Naive B cell (primary cell): ENCODE data around the gene BRD3OS. TPM values are rescaled to one million over a fixed set of nuclear protein-coding genes. Genes with fewer than 3 reads are reported as not detected.

Source experiments
- ATAC-seq, 2 donors: fragments of 150-1000 bp; cut with Tn5 transposase; 2 replicates each; pipeline ENCODE4 v1.10.0; 2021; ENCODE audit warnings: low read depth in 2 of 2, mild to moderate bottlenecking in 2 of 2, moderate library complexity in 2 of 2
- DNase-seq: peaks from one replicate; pipeline ENCODE4 v3.0.0; 2022
- H3K27ac Mint-ChIP-seq, 6 donors: one replicate each; pipeline ENCODE4 v1.8.0; 2020 to 2022; ENCODE audit warnings: mild to moderate bottlenecking in 6 of 6, mixed read lengths in 6 of 6, moderate library complexity in 5 of 6, inconsistent platforms in 2 of 6
- H3K27me3 Mint-ChIP-seq, 3 donors: one replicate each; pipeline ENCODE4 v1.8.0; 2021 to 2022; ENCODE audit warnings: mixed read lengths in 3 of 3, mild to moderate bottlenecking in 1 of 3
- H3K36me3 Mint-ChIP-seq, 2 donors: one replicate each; pipeline ENCODE4 v1.8.0; 2020 to 2022; ENCODE audit warnings: mixed read lengths in 2 of 2, inconsistent platforms in 1 of 2, mild to moderate bottlenecking in 1 of 2
- H3K4me1 Mint-ChIP-seq, 3 donors: one replicate each; pipeline ENCODE4 v1.8.0; 2020 to 2022; ENCODE audit warnings: mixed read lengths in 3 of 3, inconsistent platforms in 1 of 3, mild to moderate bottlenecking in 1 of 3, moderate library complexity in 1 of 3
- H3K4me3 Mint-ChIP-seq, 8 donors: one replicate each; pipeline ENCODE4 v1.8.0; 2020 to 2022; ENCODE audit warnings: mild to moderate bottlenecking in 8 of 8, mixed read lengths in 8 of 8, moderate library complexity in 8 of 8, inconsistent platforms in 2 of 8
- H3K9me3 Mint-ChIP-seq, 7 donors: one replicate each; pipeline ENCODE4 v1.8.0; 2020 to 2022; ENCODE audit warnings: mixed read lengths in 7 of 7, mild to moderate bottlenecking in 5 of 7, inconsistent platforms in 2 of 7, moderate library complexity in 1 of 7
- polyA plus RNA-seq, 6 donors: library from polyadenylated mRNA; unstranded; fragments of 300-500 nt; fragmentation: Illumina TruSeq; gene quantifications; one replicate each; pipeline ENCODE4 v1.2.3, GENCODE V29; 2021; ENCODE audit warnings: low read depth in 6 of 6

The BRD3OS gene, protein sequence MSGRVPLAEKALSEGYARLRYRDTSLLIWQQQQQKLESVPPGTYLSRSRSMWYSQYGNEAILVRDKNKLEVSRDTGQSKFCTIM
- 10 to 100 TPM; 31.3 to 45.1 (median 35.9) TPM for polyA plus RNA-seq

DNA sequence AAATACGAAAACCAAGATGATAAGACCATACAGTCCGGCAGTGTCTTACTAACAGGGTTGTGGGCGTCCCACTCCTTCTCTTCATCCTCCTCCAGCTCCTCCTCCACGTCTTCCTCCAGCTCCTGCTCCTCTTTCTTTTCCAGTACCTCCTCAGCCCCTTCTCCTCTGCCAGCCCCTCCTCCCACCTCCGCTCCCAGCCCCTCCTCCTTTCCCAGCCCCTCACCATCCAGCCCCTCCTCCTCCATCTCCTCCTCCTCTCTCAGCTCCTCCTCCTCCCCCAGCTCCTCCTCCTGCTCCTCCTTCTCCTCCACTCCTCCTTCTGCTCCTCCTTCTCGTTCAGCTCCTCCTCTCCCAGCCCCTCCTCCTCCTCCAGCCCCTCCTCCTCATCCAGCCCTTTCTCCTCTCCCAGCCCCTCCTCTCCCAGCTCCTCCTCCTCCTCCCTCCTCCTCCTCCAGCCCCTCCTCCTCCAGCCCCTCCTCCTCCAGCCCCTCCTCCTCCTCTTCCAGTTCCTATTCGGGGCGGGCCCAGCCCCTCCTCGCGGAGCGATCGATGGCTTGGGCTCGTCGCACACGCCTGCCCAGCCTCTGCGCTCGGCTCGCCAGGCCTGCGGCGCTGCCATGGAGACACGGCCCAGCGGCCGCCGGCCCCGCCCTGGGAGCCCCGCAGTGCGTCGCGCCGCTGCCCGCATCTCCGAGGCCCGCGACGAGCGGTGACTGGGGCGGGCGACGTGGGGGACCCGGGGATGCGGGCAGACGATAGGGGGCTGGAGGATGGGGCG is at the start of gene BRD3OS:
TSS of gene BRD3OS (plus strand) at position 654 of the 778 bp plus-strand sequence. CDS start 1,267 bp downstream, outside the sequence.
- ATAC-seq = peak; percentile 88 to 90
- Mint-ChIP-seq H3K4me1 (peaks cover 10 to 28% (median 12%) of the 10 kb centered on the region in 3 donors), H3K36me3 (no peaks in the 10 kb centered on the region), H3K27ac (peak within 1 kb of the TSS; percentile 70 to 98 (median 85)), H3K27me3 (no peaks in the 10 kb centered on the region), H3K4me3 (peak within 1 kb of the TSS; percentile 78 to 91 (median 84)), H3K9me3 (no peaks in the 10 kb centered on the region)
- DNase-seq = peak; percentile 92

DNA sequence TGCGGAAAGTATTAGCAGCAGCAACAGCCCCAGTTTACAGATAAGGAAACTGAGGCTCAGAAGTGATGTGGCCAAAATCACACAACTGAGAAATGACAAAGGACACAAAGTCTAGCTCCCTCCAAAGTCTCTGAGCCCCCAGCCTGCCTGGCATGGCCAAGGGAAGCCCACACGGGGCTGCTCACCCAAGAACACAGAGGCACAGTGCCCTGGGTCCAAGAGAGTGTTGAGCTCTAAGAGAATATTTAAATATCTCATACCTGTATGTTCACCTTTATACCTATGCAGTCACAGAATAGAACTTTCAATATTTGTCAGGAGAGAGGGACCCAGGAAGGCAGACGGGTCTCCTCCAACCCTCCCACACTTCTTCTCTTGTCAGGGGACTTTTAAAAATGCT is 49.8 kb upstream of the BRD3OS start:
- DNase-seq = no peak
- H3K9me3 Mint-ChIP-seq = no peaks in the 10 kb centered on the region

DNA sequence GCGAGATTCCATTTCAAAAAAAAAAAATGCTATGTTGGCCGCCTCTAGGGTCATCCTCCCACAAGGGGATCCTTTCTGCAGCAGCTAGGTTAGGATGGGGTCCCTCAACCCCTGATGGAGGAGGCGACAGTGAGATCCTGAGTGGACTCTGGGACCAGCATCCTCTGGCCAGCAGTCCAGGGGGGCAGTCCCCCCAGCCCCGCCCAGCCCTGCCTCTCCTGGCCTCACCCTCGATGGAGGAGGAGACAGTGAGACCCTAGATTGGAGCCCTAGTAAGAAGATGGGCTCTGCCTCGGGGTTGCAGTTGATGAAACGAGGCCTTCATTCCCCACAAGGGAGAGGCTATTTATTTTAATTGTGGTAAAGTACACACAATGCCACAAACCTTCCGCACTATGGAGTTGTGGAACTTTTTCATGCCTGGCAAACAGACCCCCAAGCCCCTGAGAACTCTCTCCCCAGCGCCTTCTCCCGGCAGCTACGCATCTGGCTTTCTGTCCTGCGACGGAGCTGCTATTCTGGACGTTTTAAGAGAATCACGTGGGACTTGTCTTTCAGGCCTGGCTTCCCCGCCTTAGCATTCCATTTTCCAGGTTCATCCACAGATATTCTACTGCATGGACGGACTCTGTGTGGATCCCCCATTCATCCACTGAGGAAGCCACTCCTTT is 49.0 kb upstream of the BRD3OS start:
- Mint-ChIP-seq H3K4me3 (peak overlapping the region in 1 of 8 donors; percentile 29), H3K27ac (peak overlapping the region in 2 of 6 donors; percentile 47 to 73), H3K9me3 (no peaks in the 10 kb centered on the region), H3K27me3 (no peaks in the 10 kb centered on the region), H3K36me3 (no peaks in the 10 kb centered on the region), H3K4me1 (peaks cover 64 to 88% (median 80%) of the 10 kb centered on the region in 3 donors)
- DNase-seq (no peak), ATAC-seq (no peak)

More for the DNA sequence above, 49.8 kb upstream of the BRD3OS start:
- ATAC-seq = no peak
- peak overlapping the region; percentile 72 to 91 (median 78) for H3K27ac Mint-ChIP-seq
- peak overlapping the region in 3 of 8 donors; percentile 25 to 55 (median 55) for H3K4me3 Mint-ChIP-seq
- no peaks in the 10 kb centered on the region for H3K27me3 Mint-ChIP-seq
- peaks cover 59 to 88% (median 80%) of the 10 kb centered on the region in 3 donors for H3K4me1 Mint-ChIP-seq
- H3K36me3 Mint-ChIP-seq = no peaks in the 10 kb centered on the region

DNA sequence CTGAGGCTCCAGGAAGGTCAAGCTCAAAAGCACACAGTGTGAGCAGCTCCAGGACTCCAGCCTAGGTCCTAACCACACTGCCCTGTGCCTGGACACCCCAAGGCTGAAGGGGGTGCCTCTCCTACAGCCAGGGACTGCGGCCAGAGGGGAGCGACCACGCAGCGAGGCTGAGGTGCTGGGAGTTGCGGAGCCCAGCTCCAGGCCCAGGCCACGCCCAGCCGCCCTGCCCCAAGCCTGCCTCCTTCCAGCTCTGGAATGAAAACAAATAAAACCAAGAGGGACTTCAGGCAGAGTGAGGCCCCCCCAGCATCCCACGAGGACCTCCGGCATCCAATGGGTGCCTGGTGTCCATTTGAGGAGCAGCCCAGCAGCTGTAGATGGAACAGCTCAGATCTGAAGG is 48.4 kb upstream of the BRD3OS start:
- Mint-ChIP-seq H3K27me3 (no peaks in the 10 kb centered on the region), H3K27ac (peak overlapping the region in 3 of 6 donors; percentile 22 to 79 (median 47)), H3K9me3 (no peaks in the 10 kb centered on the region), H3K4me3 (peak overlapping the region in 1 of 8 donors; percentile 10), H3K36me3 (no peaks in the 10 kb centered on the region), H3K4me1 (peaks cover 66 to 88% (median 79%) of the 10 kb centered on the region in 3 donors)
- ATAC-seq (no peak), DNase-seq (no peak)

DNA sequence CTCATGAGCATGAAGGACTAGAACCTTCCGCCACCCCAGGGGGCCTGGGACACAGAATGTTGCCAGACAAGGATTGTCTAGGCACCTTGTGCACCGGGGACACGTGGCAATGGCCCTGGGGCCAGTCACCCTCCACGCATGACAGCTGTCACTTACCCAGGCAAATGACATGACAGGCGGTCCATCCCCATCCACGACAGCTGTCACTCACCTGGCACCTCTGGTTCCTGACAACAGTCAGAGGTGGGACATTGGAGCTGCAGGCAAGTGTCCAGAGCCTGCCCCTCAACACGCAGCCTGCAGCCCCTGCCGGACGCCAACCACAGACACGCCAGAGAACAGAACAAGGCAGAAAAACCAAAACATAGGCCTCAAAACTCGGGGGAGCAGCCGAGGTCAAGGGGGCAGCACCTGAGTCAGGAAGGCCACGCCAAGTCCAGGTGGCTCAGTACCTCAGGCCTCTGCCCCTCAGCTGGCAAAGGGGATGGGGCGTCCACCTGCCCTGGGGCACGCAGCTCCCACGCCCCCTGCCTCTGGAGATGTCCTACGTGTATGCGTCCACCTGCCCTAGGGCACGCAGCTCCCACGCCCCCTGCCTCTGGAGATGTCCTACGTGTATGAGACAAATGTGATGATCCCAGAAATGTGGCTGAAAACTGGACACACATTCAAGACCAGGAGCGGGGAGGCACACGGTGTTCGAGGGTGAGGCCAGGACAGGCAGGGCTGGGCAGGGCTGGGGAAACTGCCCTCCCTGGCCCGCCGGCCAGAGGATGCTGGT is 47.7 kb upstream of the BRD3OS start:
- ATAC-seq (no peak), DNase-seq (no peak)
- no peaks in the 10 kb centered on the region for H3K9me3 Mint-ChIP-seq
- no peaks in the 10 kb centered on the region for H3K27me3 Mint-ChIP-seq
- peak overlapping the region; percentile 26 to 79 (median 59) for H3K27ac Mint-ChIP-seq
- no peaks in the 10 kb centered on the region for H3K36me3 Mint-ChIP-seq
- H3K4me3 Mint-ChIP-seq = peak overlapping the region in 1 of 8 donors; percentile 38
- H3K4me1 Mint-ChIP-seq = peaks cover 59 to 85% (median 76%) of the 10 kb centered on the region in 3 donors

DNA sequence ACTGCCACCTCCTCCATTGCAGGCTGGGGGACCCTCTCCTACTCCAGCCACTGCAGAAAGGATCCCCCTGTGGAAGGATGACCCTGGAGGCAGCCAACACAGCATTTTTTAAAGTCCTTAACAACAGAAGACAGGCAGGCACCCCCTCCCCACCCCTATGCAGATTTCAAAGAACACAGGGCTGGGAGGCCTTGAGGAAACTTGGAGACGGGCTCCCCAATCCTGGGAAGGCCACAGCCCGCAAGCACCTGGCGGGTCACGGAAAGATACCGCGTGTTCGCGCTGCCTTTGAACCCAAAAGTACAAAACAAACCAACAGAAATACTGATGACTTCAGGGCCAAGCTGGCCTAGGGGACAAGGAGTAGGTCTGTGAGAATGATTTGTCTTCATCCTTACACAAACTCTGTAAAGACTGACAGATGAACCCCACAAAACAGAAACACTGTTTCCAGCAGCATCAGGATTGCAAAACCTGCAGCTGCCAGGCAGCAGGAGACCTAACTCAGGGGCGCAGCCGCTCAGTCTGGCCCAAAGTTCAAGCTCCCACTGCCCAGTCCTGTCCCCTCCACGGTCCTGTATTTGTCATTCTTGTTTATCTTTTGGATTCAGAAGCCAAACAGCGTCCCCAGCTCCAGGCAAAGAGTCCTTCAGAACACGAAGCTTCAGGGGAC is 46.9 kb upstream of the BRD3OS start:
- H3K4me1 Mint-ChIP-seq = peaks cover 59 to 85% (median 75%) of the 10 kb centered on the region in 3 donors
- peak overlapping the region in 3 of 6 donors; percentile 26 to 86 (median 39) for H3K27ac Mint-ChIP-seq
- H3K9me3 Mint-ChIP-seq = no peaks in the 10 kb centered on the region
- DNase-seq (no peak), ATAC-seq (no peak)
- no peaks in the 10 kb centered on the region for H3K36me3 Mint-ChIP-seq
- H3K27me3 Mint-ChIP-seq = no peaks in the 10 kb centered on the region
- H3K4me3 Mint-ChIP-seq = peak overlapping the region in 5 of 8 donors; percentile 23 to 60 (median 30)

DNA sequence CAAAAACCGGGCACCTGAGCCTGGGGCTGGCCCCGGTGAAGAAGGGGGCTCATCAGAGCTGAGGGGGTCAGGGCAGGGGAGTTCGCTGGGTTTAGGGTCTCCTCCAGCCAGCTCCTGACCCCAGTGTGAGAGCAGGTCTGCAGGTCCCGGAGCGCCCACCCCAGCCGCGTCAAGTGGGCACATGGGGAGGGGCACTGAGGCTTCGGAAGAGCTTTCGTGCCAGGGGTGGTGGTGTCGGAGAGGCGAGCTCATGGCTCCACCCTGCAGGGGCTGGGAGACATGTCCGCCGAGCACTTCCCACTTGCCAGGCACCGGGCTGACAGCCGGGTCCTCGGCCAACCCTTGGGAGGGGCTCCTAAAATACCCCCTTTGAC is 46.4 kb upstream of the BRD3OS start:
- no peaks in the 10 kb centered on the region for H3K36me3 Mint-ChIP-seq
- peak overlapping the region in 3 of 6 donors; percentile 56 to 88 (median 80) for H3K27ac Mint-ChIP-seq
- ATAC-seq = no peak
- H3K4me3 Mint-ChIP-seq = peak overlapping the region in 5 of 8 donors; percentile 23 to 85 (median 60)
- no peaks in the 10 kb centered on the region for H3K27me3 Mint-ChIP-seq
- H3K4me1 Mint-ChIP-seq = peaks cover 57 to 85% (median 75%) of the 10 kb centered on the region in 3 donors
- H3K9me3 Mint-ChIP-seq = no peaks in the 10 kb centered on the region
- no peak for DNase-seq

DNA sequence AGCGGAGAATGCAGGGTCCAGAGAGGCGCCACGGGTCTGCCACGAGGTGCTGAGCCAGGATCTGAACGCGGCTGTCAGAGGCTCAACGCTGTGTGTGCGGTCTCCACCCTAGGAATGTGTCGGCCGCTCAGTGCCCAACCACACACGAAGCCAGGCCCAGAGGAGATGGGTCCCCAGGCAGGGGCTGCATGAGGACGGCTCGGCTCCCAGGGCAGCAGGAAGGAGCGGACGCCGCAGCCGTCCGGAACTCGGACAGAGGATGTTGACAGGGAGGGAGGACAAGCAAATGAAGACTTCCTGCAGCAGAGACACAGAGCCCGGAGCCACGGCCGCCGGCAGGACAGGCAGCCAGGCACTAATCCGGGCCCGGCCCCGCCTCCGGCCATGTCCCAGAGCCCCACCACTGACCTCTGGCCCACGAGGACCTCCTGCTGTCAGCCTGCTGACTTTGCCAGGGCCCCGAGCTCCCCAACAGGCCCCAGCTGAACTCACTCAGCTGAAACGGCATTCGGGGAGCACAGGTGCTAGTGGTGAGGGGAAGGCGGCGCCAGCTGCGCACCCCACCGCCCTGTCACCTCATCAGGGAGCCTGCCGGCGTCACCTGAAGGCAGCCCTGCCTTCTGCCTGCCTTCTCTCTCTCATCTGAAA is 45.9 kb upstream of the BRD3OS start:
- H3K4me3 Mint-ChIP-seq = peak overlapping the region; percentile 60 to 85 (median 73)

DNA sequence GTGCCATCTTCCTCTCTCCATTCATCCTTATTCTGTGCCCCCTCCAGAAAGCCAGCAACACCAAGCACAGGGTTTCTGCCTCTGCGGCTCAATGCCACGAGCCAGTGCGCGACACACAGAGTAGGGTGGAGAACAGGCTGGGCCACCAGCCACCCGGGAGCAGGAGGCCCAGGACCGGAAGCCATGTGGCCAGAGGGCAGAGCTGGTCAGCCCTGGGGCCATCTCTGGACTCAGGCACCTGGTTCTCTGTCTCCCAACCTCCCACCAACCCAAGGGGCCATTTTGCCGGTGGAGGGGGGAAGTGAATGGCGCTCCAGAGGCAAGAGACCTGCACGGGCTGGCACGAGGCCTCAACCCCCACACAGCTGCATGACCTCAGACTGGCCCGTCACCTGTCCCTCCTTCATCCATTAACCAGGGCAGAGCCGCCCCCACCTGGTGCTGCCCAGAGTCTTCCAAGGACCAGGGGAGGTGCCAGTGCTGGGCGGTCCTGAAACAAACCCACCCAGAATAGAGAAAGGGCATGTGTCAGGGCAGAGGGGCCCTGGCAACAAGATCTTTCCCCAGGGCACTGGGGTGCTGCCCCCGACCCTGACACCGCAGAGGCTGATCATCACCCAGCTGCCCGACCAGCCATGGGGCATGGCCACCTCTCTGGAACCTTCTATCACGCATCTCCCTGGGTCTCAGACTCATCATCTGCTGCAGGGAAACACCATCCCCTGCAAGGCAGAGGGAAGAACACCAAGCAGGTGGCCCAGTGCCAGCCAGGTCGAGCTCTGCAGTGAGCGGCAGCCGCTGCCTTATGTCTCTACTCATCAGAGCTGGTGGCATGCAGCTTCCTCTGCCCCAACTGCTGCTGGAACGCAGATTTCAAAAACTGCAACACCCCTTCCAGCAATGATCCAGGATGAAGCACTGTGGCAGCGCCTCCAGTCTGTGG is 45.1 kb upstream of the BRD3OS start:
- ATAC-seq (no peak), DNase-seq (no peak)
- Mint-ChIP-seq H3K4me3 (peak overlapping the region; percentile 60 to 85 (median 76)), H3K27me3 (no peaks in the 10 kb centered on the region), H3K27ac (peak overlapping the region; percentile 68 to 92 (median 82)), H3K36me3 (no peaks in the 10 kb centered on the region), H3K9me3 (no peaks in the 10 kb centered on the region), H3K4me1 (peaks cover 52 to 85% (median 76%) of the 10 kb centered on the region in 3 donors)

More for the DNA sequence above, 45.9 kb upstream of the BRD3OS start:
- DNase-seq = peak; percentile 66
- Mint-ChIP-seq H3K36me3 (no peaks in the 10 kb centered on the region), H3K9me3 (no peaks in the 10 kb centered on the region), H3K4me1 (peaks cover 57 to 88% (median 76%) of the 10 kb centered on the region in 3 donors), H3K27me3 (no peaks in the 10 kb centered on the region), H3K27ac (peak overlapping the region; percentile 68 to 92 (median 86))
- ATAC-seq = peak; percentile 97 to 98

DNA sequence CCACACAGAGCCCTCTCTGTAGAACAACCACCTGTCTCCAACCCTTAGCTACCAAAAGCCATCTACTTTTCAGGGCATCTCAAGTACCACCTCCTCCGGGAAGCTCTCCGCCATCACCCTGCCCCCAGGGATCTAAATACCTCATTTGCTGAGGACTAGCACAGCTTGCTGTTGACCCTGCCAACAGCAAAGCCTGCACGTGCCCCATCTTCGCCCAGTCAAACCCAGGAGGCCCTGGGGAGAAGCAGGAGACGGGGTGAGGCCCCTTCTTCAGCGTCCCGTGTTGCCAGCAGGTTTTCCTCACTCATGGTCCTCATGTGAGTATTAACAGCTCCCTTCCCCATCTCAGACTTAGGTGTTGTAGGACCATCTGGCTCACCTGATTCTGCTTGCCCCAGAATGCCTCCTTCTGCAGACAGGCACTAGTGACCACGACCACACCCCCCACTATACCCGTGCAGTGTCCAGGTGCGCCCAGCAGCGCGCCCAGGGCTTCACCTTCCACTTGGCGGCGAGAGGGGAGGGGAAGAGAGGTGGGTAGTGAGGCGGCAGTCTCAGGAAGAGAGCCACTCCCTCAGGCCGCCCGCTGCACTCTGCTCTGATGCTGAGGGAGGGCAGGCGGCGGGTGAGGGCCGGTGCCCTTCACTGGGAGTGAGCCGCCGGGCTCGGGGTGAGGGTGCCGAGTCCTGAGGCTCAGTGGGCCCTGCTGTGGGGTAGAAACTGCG is 44.3 kb upstream of the BRD3OS start:
- no peaks in the 10 kb centered on the region for H3K27me3 Mint-ChIP-seq
- H3K4me3 Mint-ChIP-seq = peak overlapping the region; percentile 5 to 85 (median 72)
- peaks cover 57 to 86% (median 76%) of the 10 kb centered on the region in 3 donors for H3K4me1 Mint-ChIP-seq
- ATAC-seq (no peak), DNase-seq (no peak)
- H3K9me3 Mint-ChIP-seq = no peaks in the 10 kb centered on the region
- H3K27ac Mint-ChIP-seq = peak overlapping the region in 5 of 6 donors; percentile 21 to 80 (median 67)
- H3K36me3 Mint-ChIP-seq = no peaks in the 10 kb centered on the region

DNA sequence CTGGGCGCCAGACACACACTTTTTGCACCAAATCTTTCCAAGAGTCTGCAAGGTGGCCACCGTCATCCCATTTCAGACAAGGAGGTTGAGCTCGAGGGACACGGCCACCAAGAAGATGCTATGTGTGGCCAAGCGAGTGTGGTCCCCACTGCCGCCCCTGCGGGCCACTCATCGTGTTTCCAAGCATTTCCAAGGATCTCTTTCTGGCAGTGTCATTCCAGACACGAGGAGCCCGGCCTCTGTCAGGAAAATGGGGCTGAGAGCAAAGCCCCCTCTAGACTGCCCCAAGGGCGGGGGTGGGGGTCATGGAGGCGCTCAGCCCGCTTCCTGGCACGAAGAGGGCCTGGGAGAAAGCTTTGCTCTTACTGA is 43.7 kb upstream of the BRD3OS start:
- H3K4me1 Mint-ChIP-seq = peaks cover 63 to 91% (median 78%) of the 10 kb centered on the region in 3 donors

More for the DNA sequence above, 43.7 kb upstream of the BRD3OS start:
- Mint-ChIP-seq H3K27ac (peak overlapping the region in 3 of 6 donors; percentile 33 to 80 (median 62)), H3K27me3 (no peaks in the 10 kb centered on the region), H3K4me3 (peak overlapping the region in 2 of 8 donors; percentile 51 to 60), H3K9me3 (no peaks in the 10 kb centered on the region), H3K36me3 (no peaks in the 10 kb centered on the region)
- DNase-seq = no peak
- no peak for ATAC-seq
